H9 (cell line): ENCODE results near the gene OSBPL10. TPM values are rescaled to one million over a fixed set of nuclear protein-coding genes. Genes with fewer than 3 reads are reported as not detected.

Source experiments
- DNase-seq: peaks from one replicate; pipeline ENCODE4 v3.0.0-alpha.2; 2017
- H2AFZ ChIP-seq: one replicate; pipeline ENCODE4 v1.6.1; 2013; ENCODE audit warnings: mild to moderate bottlenecking, low read length, control low read depth, moderate library complexity
- H2AK5ac ChIP-seq: 2 replicates; pipeline ENCODE4 v1.6.1; 2013; ENCODE audit warnings: low read length, control low read depth, mixed read lengths; ENCODE audit not compliant: insufficient read length
- H2BK120ac ChIP-seq: one replicate; pipeline ENCODE4 v1.6.1; 2013; ENCODE audit warnings: low read depth, mild to moderate bottlenecking, low read length, control low read depth, inconsistent platforms; ENCODE audit not compliant: poor library complexity, severe bottlenecking
- H2BK12ac ChIP-seq: 2 replicates; pipeline ENCODE4 v1.6.1; 2013; ENCODE audit warnings: low read length, control low read depth, mixed read lengths, low read depth; ENCODE audit not compliant: insufficient read length
- H2BK15ac ChIP-seq: 2 replicates; pipeline ENCODE4 v1.6.1; 2013; ENCODE audit warnings: low read depth, low read length, control low read depth
- H2BK20ac ChIP-seq: one replicate; pipeline ENCODE4 v1.6.1; 2013; ENCODE audit warnings: low read depth, mild to moderate bottlenecking, low read length, control low read depth, inconsistent platforms; ENCODE audit not compliant: poor library complexity, severe bottlenecking
- H2BK5ac ChIP-seq: 2 replicates; pipeline ENCODE4 v1.6.1; 2013; ENCODE audit warnings: low read length, control low read depth, mixed read lengths; ENCODE audit not compliant: insufficient read length
- H3K14ac ChIP-seq: 2 replicates; pipeline ENCODE4 v1.6.1; 2013; ENCODE audit warnings: low read length, control low read depth; ENCODE audit not compliant: insufficient read depth
- H3K18ac ChIP-seq: 2 replicates; pipeline ENCODE4 v1.6.1; 2013; ENCODE audit warnings: low read depth, mild to moderate bottlenecking, mixed read lengths, low read length, control low read depth; ENCODE audit not compliant: insufficient read length
- H3K23ac ChIP-seq: 2 replicates; pipeline ENCODE4 v1.6.1; 2013; ENCODE audit warnings: low read length, control low read depth, mixed read lengths, low read depth; ENCODE audit not compliant: insufficient read length
- H3K23me2 ChIP-seq: 2 replicates; pipeline ENCODE4 v1.6.1; 2013; ENCODE audit warnings: low read depth, mild to moderate bottlenecking, mixed read lengths, low read length, control low read depth; ENCODE audit not compliant: insufficient read length, poor library complexity, severe bottlenecking
- H3K27ac ChIP-seq: 2 replicates; pipeline ENCODE4 v1.5.1; 2013; ENCODE audit warnings: low read length, control low read depth, mixed read lengths, low read depth; ENCODE audit not compliant: insufficient read length
- H3K27me3 ChIP-seq: 2 replicates; pipeline ENCODE4 v1.6.1; 2013; ENCODE audit warnings: low read length, control low read depth, inconsistent platforms; ENCODE audit not compliant: insufficient read depth
- H3K4ac ChIP-seq: 2 replicates; pipeline ENCODE4 v1.6.1; 2013; ENCODE audit warnings: low read depth, mild to moderate bottlenecking, control low read depth, inconsistent platforms, low read length, moderate library complexity
- H3K4me1 ChIP-seq: 2 replicates; pipeline ENCODE4 v1.6.1; 2013; ENCODE audit warnings: low read length, control low read depth, inconsistent platforms; ENCODE audit not compliant: insufficient read depth
- H3K4me2 ChIP-seq: 2 replicates; pipeline ENCODE4 v1.6.1; 2013; ENCODE audit warnings: low read length, control low read depth, mixed read lengths; ENCODE audit not compliant: insufficient read length, insufficient read depth
- H3K56ac ChIP-seq: 2 replicates; pipeline ENCODE4 v1.6.1; 2013; ENCODE audit warnings: low read depth, mild to moderate bottlenecking, mixed read lengths, low read length, control low read depth; ENCODE audit not compliant: insufficient read length
- H3K79me1 ChIP-seq: 2 replicates; pipeline ENCODE4 v1.6.1; 2013; ENCODE audit warnings: low read depth, mild to moderate bottlenecking, moderate library complexity, low read length, control low read depth, inconsistent platforms; ENCODE audit not compliant: insufficient read depth, poor library complexity, severe bottlenecking
- H3K79me2 ChIP-seq: 2 replicates; pipeline ENCODE4 v1.6.1; 2013; ENCODE audit warnings: low read length, control low read depth, inconsistent platforms; ENCODE audit not compliant: insufficient read depth
- H3K9ac ChIP-seq: 2 replicates; pipeline ENCODE4 v1.6.1; 2013; ENCODE audit warnings: low read length, control low read depth, mixed read lengths; ENCODE audit not compliant: insufficient read length; ENCODE audit errors: extremely low read depth
- H3K9me3 ChIP-seq: one replicate; pipeline ENCODE4 v1.6.1; 2013; ENCODE audit warnings: low read depth, low read length, inconsistent platforms; ENCODE audit not compliant: control insufficient read depth
- H3T11ph ChIP-seq: one replicate; pipeline ENCODE4 v1.6.1; 2013; ENCODE audit warnings: mild to moderate bottlenecking, low read length, control low read depth, inconsistent platforms
- H4K20me1 ChIP-seq: one replicate; pipeline ENCODE4 v1.6.1; 2013; ENCODE audit not compliant: control insufficient read depth, insufficient read length, insufficient read depth
- H4K5ac ChIP-seq: 2 replicates; pipeline ENCODE4 v1.6.1; 2013; ENCODE audit warnings: low read depth, mild to moderate bottlenecking, mixed read lengths, low read length, control low read depth; ENCODE audit not compliant: insufficient read length
- H4K8ac ChIP-seq: replicated peaks from 2 replicates; pipeline ENCODE4 v1.6.1; 2013; ENCODE audit warnings: low read length, control low read depth, mixed read lengths, low read depth; ENCODE audit not compliant: insufficient read length
- H4K91ac ChIP-seq: 2 replicates; pipeline ENCODE4 v1.6.1; 2013; ENCODE audit warnings: low read depth, mild to moderate bottlenecking, moderate library complexity, mixed read lengths, low read length, control low read depth; ENCODE audit not compliant: insufficient read length
- H3K27ac Mint-ChIP-seq, 3 experiments: 2 replicates in 2 of 3; 3 replicates in 1 of 3; pipeline ENCODE4 v1.8.0; 2020 to 2021; ENCODE audit warnings: mixed read lengths in 3 of 3, mild to moderate bottlenecking in 1 of 3, moderate library complexity in 1 of 3
- H3K27me3 Mint-ChIP-seq: 2 replicates; pipeline ENCODE4 v1.8.0; 2021; ENCODE audit warnings: low read depth, mild to moderate bottlenecking, moderate library complexity, mixed read lengths
- H3K36me3 Mint-ChIP-seq, 3 experiments: 2 replicates in 2 of 3; 3 replicates in 1 of 3; pipeline ENCODE4 v1.8.0; 2020 to 2021; ENCODE audit warnings: low read depth in 3 of 3, mixed read lengths in 3 of 3; ENCODE audit not compliant: insufficient read depth in 1 of 3
- H3K4me1 Mint-ChIP-seq, 2 experiments: 2 replicates each; pipeline ENCODE4 v1.8.0; 2020; ENCODE audit warnings: mixed read lengths in 2 of 2
- H3K4me3 Mint-ChIP-seq, 2 experiments: 2 replicates in 1 of 2; 3 replicates in 1 of 2; pipeline ENCODE4 v1.8.0; 2020 to 2021; ENCODE audit warnings: mild to moderate bottlenecking in 2 of 2, mixed read lengths in 2 of 2, moderate library complexity in 1 of 2
- H3K9me3 Mint-ChIP-seq, 2 experiments: 2 replicates in 1 of 2; 3 replicates in 1 of 2; pipeline ENCODE4 v1.8.0; 2020; ENCODE audit warnings: mild to moderate bottlenecking in 2 of 2, mixed read lengths in 2 of 2, moderate library complexity in 1 of 2
- CTCF ChIP-seq: fragments of 200-600 bp; sonication (generic); conservative IDR thresholded peaks from 3 replicates; pipeline ENCODE4 v1.8.0; 2021; ENCODE audit warnings: antibody characterized with exemption, mild to moderate bottlenecking
- whole genome bisulfite sequencing: extraction: QIAGEN DNeasy Blood & Tissue Kit; methylation state at CpG from one replicate; pipeline ENCODE4 v1.1.7; 2013; ENCODE audit warnings: missing lambda C conversion rate, low lambda C conversion rate, mixed read lengths; ENCODE audit not compliant: insufficient read length; ENCODE audit errors: extremely low coverage; 5-methylcytosine and 5-hydroxymethylcytosine counted together
- total RNA-seq: library from RNA; stranded (reverse); gene quantifications from 2 replicates; pipeline ENCODE4 v1.2.1, GENCODE V29; 2021

OSBPL10 gene
- total RNA-seq, 1 experiment from 2014 or later: 42.7 TPM

GRCh38 chr3:31810991-31811433 is 170.1 kb downstream of the OSBPL10 start:
- peak; percentile 36; the same call in 2 of the 3 replicates for TF ChIP-seq CTCF
- no peaks in the 10 kb centered on the region for H4K20me1 ChIP-seq
- H3K4me2 ChIP-seq: no peak overlapping the region
- H2BK12ac ChIP-seq: no peak overlapping the region
- H3K23me2 ChIP-seq: no peaks in the 10 kb centered on the region
- H3K9me3 Mint-ChIP-seq: no peaks in the 10 kb centered on the region
- H2AFZ ChIP-seq: no peak overlapping the region
- H3K4me3 Mint-ChIP-seq: no peak overlapping the region
- H3K9me3 ChIP-seq: no peaks in the 10 kb centered on the region
- no peak overlapping the region for H3K9ac ChIP-seq
- H2BK20ac ChIP-seq: no peak overlapping the region
- no CpG with 5 or more reads among the region's 11 CpGs for WGBS
- H3K27ac Mint-ChIP-seq: peak overlapping the region in 2 of 3 experiments; percentile 25 to 71; a peak in 4 of 7 replicates
- H3K14ac ChIP-seq: no peak overlapping the region
- no peak overlapping the region for H3K4ac ChIP-seq
- H3K27me3 Mint-ChIP-seq: no peaks in the 10 kb centered on the region; the same call in 1 of the 2 replicates
- H3K79me2 ChIP-seq: peaks cover 3% of the 10 kb centered on the region; the same call in 1 of the 2 replicates
- H2BK5ac ChIP-seq: no peak overlapping the region
- no peak overlapping the region for H3K23ac ChIP-seq
- H3K56ac ChIP-seq: no peak overlapping the region
- no peak overlapping the region for H2AK5ac ChIP-seq
- no peak overlapping the region for H2BK120ac ChIP-seq
- H3K79me1 ChIP-seq: peaks cover 3% of the 10 kb centered on the region
- H4K8ac ChIP-seq: no peak overlapping the region
- no peaks in the 10 kb centered on the region for H3K27me3 ChIP-seq
- DNase-seq: peak; percentile 49
- no peak overlapping the region for H3K18ac ChIP-seq
- H3K4me1 Mint-ChIP-seq: peaks cover 19 to 24% of the 10 kb centered on the region in 2 experiments
- peaks cover 2% of the 10 kb centered on the region; the same call in 1 of the 2 replicates for H3K4me1 ChIP-seq
- no peak overlapping the region for H3T11ph ChIP-seq
- no peak overlapping the region for H4K5ac ChIP-seq
- no peak overlapping the region for H2BK15ac ChIP-seq
- no peaks in the 10 kb centered on the region; a peak in 1 of 7 replicates for H3K36me3 Mint-ChIP-seq
- H4K91ac ChIP-seq: no peak overlapping the region
- H3K27ac ChIP-seq: no peak overlapping the region
